GM20000 (cell line): ENCODE measurements around the gene AGXT.

ENCODE experiments used
- DNase-seq: peaks from one replicate; pipeline ENCODE4 v3.0.0; 2012; ENCODE audit warnings: low spot score
- CTCF ChIP-seq: IDR thresholded peaks from 2 replicates; pipeline ENCODE4 v1.5.1; 2012; ENCODE audit warnings: mild to moderate bottlenecking, control low read depth; ENCODE audit errors: extremely low read depth, missing control alignments

The AGXT gene

GRCh38 chr2:240846873-240847595 lies 21.6 kb upstream of the AGXT start:
- DNase-seq, result no peak
- TF ChIP-seq CTCF, result no peak

- no peak for TF ChIP-seq CTCF
- DNase-seq, result no peak
Measured at GRCh38 chr2:240847817-240848216, 20.8 kb upstream of the AGXT start.

DNA sequence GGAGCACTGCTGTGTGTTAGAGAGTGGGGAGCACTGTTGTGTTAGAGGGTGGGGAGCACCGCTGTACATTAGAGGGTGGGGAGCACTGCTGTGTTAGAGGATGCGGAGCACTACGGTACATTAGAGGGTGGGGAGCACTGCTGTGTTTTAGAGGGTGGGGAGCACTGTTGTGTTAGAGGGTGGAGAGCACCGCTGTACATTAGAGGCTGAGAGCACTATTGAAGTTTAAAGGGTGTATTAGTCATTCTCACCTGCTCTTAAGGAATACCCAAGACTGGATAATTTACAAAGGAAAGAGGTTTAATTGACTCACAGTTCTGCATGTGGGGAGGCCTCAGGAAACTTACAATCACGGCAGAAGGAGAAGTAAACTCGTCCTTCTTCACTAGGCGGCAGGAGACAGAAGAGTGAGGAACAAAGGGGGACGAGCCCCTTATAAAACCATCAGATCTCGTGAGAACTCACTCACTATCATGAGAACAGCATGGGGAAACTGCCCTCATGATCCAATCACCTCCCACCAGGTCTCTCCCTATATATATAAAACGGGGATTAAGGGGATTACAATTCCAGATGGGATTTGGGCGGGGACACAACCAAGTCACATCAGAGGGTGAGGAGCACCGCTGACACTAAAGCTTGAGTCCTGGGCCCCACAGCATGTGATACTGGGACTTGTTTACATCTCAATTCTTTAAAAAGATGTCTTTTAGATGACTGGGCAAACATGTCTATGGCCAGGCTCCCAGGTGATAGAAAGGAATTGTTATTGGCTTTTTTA lies 19.5 kb upstream of the AGXT start:
- no peak for TF ChIP-seq CTCF
- DNase-seq, result no peak

DNA sequence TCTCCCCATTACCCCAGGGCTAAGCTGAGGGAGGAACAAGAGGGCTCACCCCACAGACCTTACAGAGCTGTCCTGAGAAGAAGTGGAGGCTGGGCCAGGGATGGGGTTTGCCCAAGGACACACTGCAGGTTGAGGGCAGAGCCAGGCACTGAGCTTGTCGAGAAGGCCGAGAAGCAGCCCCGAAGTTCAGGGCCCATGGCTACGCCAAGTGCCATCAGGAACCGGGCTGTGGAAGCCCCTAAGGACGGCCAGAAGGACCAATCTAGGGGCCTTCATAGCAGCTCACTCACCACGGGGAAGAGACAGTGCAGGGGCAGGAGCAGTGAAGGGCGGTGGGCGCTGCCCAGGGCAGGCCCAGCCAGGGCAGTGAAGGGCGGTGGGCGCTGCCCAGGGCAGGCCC lies 18.6 kb upstream of the AGXT start:
- no peak for DNase-seq

DNA sequence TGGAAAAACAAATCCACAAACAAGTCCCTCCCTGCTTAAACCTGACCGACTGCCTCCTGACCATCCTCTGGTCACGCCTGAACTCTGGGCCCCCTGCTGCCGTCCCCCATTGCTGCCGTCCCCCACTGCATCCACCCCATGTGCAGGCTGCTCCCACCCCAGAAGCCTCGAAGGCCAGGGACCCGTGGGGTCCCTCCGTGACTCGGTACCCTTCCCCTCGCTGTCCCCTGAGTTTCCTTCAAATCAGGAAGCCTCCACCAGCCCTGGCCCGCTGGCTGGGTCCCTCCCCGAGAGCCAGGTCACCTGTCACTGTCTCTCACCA lies 17.9 kb upstream of the AGXT start:
- DNase-seq, result no peak
- no peak for TF ChIP-seq CTCF

More for the DNA sequence above, 18.6 kb upstream of the AGXT start:
- TF ChIP-seq CTCF, result no peak

DNA sequence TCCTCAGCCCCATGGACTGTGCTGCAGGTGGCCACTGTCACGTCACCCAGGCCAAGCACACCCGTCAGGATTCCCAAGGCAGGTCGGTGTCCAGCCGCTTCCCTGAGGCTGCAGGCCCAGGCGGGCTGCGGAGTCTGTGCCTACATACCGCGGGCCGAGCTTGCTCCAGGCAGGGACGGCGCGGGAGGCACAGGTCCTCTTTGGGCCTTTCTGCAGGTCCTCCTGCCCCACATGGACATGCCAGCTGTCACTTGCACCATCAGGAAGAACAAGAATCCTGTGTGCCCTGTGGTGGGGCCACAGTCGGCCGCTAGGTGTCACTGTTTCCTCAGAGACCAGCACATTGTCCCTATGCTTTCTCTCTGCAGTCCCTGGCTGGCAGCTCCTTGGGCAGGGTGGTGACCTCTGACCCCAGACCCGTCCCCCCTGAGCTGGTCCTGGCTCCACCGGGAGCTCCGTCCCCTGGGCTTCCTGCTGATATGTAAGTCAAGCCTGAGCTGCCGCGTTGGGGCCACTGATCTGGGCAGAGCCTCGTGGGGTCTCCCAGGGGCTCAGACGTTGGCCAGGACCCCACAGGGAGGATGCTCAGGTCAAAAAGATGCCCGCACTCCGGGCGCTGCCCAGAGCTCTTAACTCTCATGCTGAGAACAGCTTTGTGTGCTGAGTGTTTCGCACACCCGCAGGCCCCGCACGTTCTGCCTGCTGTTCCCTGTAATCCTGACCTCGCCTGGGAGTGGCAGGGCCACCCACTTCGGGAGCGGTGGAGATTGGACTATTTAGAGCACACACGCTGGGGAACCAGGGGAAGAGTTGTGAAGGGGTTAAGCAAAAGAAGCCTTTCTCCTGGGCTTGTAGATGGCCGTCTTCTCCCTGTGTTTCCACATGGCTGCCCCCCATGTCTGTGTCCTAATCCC lies 17.3 kb upstream of the AGXT start:
- DNase-seq, result peak; percentile 90

More for the DNA sequence above, 17.3 kb upstream of the AGXT start:
- peak; percentile 96 for TF ChIP-seq CTCF
